ENCODE measurements around the gene TATDN2.

Gene TATDN2

DNA sequence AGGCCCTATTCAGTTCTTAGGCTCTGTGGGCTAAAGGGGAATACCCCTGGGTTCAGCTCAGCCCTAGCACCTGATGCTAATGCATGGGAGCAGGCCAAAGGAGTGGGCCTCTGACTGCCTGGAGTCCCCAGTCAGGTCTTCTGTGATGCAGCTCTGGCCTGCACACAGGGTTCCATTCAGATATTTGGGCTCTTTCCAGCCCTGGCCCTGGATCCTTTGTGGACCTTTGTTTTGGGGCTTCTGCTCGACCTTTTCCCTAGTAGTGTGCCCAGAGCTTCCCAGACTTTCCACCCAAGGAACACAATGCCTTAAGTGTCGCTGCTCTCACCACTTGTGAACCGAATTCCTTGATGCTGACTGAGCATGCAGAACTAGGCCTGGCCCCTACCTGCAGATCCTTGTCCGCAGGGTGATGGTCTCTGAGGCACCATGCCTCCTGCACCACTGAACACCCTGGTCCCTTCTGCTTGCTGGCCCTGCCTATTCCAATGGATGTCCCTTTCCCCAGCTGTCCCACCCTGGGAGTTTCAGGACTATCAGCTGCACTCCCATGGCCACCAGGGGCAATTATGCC, 67.6 kb downstream of the TATDN2 start:
- no peak for DNase-seq (ENCODE audit: low read depth in 1 of 2, low spot score in 1 of 2)

DNA sequence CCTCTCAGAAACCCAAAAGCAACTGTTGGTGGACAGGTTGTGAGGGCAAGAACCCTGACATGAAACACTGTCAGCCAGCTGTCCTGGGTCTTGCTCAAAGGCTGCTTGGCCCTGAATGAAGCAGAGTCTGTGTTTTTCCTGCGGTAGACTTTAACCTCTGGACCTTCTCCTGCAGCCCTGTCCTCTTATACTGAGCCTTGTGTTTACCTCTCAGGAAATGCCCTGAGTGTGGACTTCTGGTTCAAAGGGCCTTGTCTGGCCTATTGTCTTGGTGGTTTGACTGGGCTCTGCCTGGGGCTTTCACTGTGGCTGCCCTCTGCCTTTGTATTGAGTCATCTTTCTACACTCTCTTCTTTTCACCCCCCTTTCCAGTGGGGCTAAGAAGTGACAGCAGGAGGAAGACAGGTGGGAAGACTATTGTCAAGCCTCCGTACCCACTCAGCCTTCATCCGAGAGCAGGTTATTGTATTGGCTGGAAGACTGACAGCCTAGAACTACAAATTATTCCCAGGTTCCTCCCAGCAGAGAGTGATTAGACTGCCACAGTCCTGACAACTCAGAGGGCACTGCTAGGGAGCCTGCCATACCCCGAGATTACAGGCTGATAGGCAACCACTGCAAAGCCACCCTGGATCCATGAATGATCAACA, 69.2 kb downstream of the TATDN2 start:
- DNase-seq (ENCODE audit: low read depth in 1 of 2, low spot score in 1 of 2), result no peak

DNA sequence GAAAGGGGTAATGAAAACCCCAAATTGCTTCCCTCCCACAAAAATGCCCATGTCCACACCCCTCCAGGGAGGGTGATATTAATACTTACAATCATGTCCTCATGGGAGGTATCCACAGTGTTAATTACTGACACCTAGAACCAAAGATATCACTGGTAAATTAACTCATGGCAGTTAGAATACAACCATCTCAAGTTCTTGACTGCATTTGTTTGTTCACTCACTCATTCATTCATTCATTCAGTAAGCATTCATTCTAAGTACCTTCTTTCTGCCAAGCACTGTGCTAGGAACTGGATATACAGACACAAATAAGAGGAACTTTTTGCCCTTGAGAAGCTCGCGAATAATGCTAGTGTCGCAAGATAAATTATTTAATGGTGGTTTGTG, 69.7 kb downstream of the TATDN2 start:
- DNase-seq (ENCODE audit: low read depth in 1 of 2, low spot score in 1 of 2), result no peak

DNA sequence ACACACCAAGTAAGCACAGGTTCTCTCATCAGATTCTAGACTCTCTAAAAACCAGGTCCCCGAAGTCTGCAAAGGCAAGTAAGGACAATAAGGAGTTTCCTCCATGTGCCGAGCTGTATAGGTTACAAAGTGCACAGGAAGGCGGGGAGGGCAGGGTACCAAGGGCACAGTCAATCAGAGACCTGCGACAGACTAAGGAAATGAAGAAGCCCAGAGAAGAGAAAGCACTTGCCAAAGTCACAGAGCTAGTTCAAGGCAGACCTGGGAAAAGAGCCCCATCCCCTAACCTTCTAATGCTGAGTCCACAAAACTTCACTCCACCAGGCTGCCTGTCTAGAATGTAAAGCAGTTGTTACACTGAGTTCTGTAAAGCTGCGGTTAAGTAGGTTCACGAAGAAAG, 71.0 kb downstream of the TATDN2 start:
- DNase-seq (ENCODE audit: low read depth in 1 of 2, low spot score in 1 of 2), result no peak

DNA sequence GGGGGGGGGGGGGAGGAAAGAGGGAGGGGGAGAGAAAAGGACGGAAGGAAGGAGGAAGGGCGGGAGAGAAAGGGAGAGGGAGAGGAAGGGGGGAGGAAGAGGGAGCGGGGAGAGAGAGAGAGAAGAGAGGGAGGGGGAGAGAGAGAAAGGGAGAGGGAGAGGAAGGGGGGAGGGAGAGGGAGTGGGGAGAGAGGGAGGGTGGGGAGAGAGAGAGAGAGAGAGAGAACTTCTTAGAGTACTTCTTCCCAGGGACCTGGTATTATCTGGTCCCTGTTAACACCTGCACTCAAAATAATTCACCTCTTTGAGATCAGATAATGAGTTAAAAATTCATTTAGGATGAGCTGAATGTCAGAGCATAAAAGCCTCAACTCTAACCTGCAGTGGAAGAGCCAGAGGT, 71.5 kb downstream of the TATDN2 start:
- no peak for DNase-seq (ENCODE audit: low read depth in 1 of 2, low spot score in 1 of 2)

DNA sequence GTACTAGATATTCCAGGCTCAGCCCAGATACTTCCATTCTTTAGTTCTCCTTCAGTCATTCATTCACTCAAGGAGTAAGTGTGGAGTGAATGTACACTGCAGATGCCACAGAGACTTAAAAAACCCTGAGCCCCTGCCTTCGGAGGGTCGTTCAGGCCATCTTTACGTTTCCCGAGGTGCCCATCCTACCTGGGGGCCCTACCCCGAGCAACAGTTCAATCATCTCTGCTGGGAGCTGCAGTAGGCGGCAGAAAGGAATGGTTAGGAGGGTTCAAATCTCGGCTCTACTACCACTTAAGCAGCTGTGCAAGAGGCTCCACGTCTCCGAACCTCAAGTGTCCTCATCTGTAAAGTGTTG, 72.0 kb downstream of the TATDN2 start:
- DNase-seq (ENCODE audit: low read depth in 1 of 2, low spot score in 1 of 2), result no peak

DNA sequence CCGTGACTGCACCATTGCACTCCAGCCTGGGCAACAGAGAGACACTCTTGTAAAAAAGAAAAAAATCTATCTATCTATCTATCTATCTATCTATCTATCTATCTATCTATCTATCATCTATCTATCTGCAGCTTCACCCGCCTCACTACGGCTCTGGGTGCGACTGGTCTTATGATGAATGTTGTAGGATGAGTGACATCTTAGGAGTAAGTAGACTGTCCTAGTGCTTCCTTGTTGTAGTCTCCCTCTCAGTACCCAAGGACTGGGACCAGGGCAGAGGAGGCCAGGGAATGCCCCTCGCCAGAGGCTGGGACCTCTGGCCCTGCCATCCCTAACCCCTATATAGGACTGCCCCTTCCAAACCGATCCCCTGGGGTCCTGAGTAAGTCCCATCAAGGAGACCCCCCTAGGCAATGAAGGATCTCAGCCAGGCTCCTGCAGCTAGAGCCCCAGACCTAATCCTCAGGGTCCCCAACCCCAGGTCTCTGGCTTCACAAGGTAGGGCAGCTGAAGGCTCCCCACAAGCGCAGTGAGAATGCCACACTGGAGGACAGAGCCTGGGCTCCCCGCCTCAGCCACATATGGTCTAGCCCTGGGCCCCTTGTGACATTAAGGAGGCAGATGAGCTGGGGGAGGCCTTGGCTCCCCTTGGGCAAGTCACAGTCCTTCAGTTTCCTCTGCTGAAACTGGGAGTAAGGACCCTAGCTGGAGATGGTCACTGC, 73.5 kb downstream of the TATDN2 start:
- DNase-seq (ENCODE audit: low read depth in 1 of 2, low spot score in 1 of 2), result no peak

DNA sequence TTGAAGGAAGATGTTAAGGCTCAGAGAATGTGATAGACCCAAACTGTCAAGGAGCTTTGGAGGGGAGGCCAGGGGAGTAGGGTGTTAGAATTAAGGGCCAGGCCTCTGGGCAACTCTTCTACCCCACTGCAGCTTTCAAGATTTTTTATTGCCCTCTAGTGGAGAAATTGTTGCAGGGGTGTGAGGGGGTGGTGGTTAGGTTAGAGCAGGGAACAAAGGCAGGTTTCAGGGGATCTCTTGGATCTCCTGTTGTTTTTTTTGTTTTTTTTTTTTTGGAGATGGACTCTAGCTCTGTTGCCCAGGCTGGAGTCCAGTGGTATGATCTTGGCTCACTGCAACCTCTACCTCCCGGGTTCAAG, 74.1 kb downstream of the TATDN2 start:
- no peak for DNase-seq (ENCODE audit: low read depth in 1 of 2, low spot score in 1 of 2)

DNA sequence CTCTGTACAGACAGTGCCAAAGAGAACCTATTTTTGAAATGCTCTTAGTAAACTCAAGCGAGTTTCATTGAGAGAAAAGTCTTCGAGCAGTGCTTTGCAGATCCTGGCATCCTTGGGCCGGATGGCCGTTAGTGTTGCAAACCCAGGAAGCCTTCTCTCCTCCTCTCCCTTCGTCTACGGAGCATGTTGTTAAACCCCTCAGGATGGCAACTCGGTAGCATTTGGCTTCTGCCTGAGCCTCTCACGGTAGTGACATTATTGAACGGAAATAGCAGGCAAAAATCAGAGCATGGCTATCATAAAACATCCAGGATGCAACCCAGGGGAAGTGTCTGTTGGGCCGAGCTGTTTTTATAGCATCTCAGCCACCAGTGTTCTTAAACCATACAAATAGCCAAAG, 79.3 kb downstream of the TATDN2 start:
- no peak for DNase-seq (ENCODE audit: low read depth in 1 of 2, low spot score in 1 of 2)

DNA sequence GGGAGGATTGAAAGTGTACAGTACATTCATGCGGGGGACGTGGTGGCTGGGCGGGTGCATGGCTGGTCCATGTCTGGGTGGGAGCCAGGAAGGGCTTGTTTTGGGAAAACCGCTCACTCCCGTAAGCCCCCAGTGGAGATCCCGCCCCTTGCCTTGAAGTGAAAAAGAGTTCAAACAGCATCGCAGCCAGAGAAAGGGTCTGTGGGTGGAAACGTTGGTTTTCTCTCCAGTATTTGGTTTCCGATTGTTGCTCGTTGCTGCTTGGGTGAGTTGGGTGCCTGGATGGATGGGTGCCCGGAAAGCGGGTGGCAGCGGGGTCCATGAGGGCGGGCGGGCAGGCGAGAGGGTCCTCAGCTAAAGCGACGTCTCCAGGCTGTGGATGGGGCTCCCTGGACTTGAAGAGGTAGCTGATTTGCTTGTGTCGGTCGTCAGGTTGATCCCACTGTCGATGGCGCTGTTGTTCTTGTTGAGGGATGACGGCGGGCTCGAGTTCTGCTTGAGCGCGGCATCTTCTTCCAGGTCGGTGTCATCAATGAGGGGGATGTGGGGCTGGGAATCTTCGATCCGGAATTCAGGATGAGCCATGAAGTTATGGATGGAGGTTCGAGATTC, 80.3 kb downstream of the TATDN2 start:
- no peak for DNase-seq (ENCODE audit: low read depth in 1 of 2, low spot score in 1 of 2)

DNA sequence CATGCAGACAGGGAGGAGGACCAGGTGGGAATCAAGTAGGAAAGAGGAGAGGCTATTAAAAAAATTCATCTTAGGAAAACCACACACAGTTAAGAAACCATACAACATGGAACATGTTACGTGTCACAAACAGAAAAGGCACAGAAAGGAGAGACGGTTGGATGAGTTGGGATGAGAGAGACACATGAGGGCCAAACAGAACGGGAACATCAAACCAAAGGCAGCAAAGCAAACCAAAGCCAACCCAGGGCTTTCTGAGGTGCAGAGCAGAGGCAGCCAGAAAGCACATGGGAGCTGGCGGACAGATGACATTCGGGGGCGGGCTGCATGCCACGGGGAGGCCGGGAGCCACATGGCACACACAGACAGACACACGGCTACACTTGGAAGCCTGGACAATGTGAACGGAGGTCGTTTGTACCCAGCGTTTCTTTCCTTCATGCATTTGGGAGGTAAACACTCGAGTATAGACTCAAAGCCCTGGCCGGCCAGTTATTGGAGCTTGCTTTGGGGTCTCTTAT, 81.3 kb downstream of the TATDN2 start:
- no peak for DNase-seq (ENCODE audit: low read depth in 1 of 2, low spot score in 1 of 2)

DNA sequence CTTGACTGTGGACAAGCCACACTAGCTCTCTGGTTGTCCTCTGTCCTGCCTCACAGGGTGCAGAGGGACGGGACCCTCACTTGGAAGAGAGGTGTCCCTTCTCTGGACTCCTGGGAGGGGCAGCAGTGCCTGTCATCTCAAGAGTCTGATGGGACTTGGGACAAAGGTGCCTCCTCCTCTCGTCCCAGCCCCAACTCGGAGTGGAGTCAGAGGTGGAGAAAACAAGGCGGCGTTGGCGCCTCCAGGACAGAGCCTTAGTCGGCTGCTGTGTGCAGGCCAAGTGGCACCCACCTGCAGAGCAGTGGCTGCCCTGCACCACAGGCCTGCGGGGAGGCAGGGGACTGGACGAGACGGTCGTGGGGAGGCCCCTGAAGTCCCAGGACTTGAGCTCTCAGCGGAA, 82.1 kb downstream of the TATDN2 start:
- DNase-seq (ENCODE audit: low read depth in 1 of 2, low spot score in 1 of 2), result no peak
